Measurements from ENCODE around the gene TCF3. TPM values are rescaled to one million over a fixed set of nuclear protein-coding genes. Genes with fewer than 3 reads are reported as not detected.
"Not testable (repeated sequence)": the region's sequence is repeated elsewhere in the genome, so short reads cannot be mapped to it uniquely, and the experiment has no call there.

Gene TCF3
- total and polyA plus RNA-seq, 2 of the 8 experiments (the other 6 are each of a cell fraction or from before 2014, with no cell fraction given), result 241 to 348 TPM

DNA sequence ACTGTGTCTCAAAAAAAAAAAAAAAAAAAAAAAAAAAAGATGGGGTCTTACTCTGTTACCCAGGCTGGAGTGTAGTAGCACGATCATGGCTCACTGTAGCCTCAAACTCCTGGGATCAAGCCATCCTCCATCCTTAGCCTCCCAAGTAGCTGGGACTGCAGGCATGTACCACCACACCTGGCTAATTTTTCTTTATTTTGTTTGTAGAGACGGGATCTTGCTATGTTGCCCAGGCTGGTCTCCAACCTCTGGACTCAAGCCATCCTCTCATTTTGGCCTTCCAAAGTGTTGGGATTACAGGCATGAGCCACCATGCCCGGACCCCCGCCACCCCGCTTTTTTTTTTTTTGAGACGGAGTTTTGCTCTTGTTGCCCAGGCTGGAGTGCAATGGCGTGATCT lies 10.8 kb upstream of the TCF3 start:
- not testable (repeated sequence) for H2BK5ac ChIP-seq (ENCODE audit: low read depth, low read length); H2BK120ac ChIP-seq (replicated peaks; ENCODE audit: low read depth, low read length)

More for the DNA sequence above, 10.8 kb upstream of the TCF3 start:
- H2BK12ac ChIP-seq (ENCODE audit: low read depth, low read length); H2BK20ac ChIP-seq (ENCODE audit: low read length); H3K4me2 ChIP-seq (ENCODE audit: insufficient read depth in 1 of 2, low read depth in 2 of 2, low read length in 2 of 2); H3K4me1 ChIP-seq (replicated peaks in 1 of 4; ENCODE audit: control insufficient read depth in 3 of 4, insufficient read depth in 4 of 4, low read length in 3 of 4); H2AFZ ChIP-seq (ENCODE audit: low read length); H3K9me3 ChIP-seq (ENCODE audit: insufficient read depth in 2 of 2, low read depth in 1 of 2, low read length in 1 of 2); H3K18ac ChIP-seq (ENCODE audit: extremely low read depth, low read length); DNase-seq (ENCODE audit: low read depth in 1 of 2, low spot score in 2 of 2); H3K27ac ChIP-seq (ENCODE audit: low read depth, low read length); H2AK5ac ChIP-seq (ENCODE audit: low read depth, low read length); H3K79me1 ChIP-seq (ENCODE audit: low read depth, low read length); H3K79me2 ChIP-seq (ENCODE audit: control insufficient read depth in 1 of 2, insufficient read depth in 2 of 2, low read length in 2 of 2); H3K14ac ChIP-seq (ENCODE audit: insufficient read length); H4K5ac ChIP-seq (ENCODE audit: insufficient read length, low read depth, low read length); H3K4ac ChIP-seq (replicated peaks; ENCODE audit: insufficient read length, low read depth, low read length); H3K23ac ChIP-seq (ENCODE audit: insufficient read length); FAIRE-seq; H4K8ac ChIP-seq (ENCODE audit: extremely low read depth, insufficient read depth, low read length); POLR2A ChIA-PET (ENCODE audit: partially characterized antibody); H3K9ac ChIP-seq (replicated peaks in 1 of 4; ENCODE audit: extremely low read depth in 1 of 4, low read depth in 3 of 4, low read length in 3 of 4); H3K23me2 ChIP-seq (ENCODE audit: low read depth, low read length); H2BK15ac ChIP-seq (ENCODE audit: low read length); H3K4me3 ChIP-seq (ENCODE audit: extremely low read depth in 1 of 4, insufficient read depth in 2 of 4, low read depth in 3 of 4, low read length in 4 of 4); H4K20me1 ChIP-seq (replicated peaks in 1 of 2; ENCODE audit: control insufficient read depth in 1 of 2, insufficient read depth in 2 of 2, low read length in 2 of 2); H3K36me3 ChIP-seq (ENCODE audit: control insufficient read depth in 2 of 4, insufficient read depth in 4 of 4, low read length in 3 of 4); H3K56ac ChIP-seq (replicated peaks; ENCODE audit: insufficient read length, low read depth, low read length); H4K91ac ChIP-seq (replicated peaks; ENCODE audit: insufficient read length, low read length): not testable (repeated sequence)
- 74% methylated on average over 6 of the region's 7 CpGs; no CpG with 5 or more reads in 1 of the 2 experiments for WGBS, 2 experiments (ENCODE audit: extremely low coverage in 1 of 2, insufficient coverage in 1 of 2, insufficient read length in 1 of 2, insufficient replicate concordance in 2 of 2, low coverage in 1 of 2, low lambda C conversion rate in 2 of 2, missing lambda C conversion rate in 1 of 2)
- CTCF ChIA-PET (ENCODE audit: partially characterized antibody), result interaction anchor here (1.4 to 3.5 kb wide), 2 partner anchors 9 to 132 kb away, joined by 4 to 21 read pairs; no protein-coding TSS in a partner anchor
- H3K27me3 ChIP-seq (replicated peaks in 1 of 4; ENCODE audit: control insufficient read depth in 3 of 4, extremely low read depth in 1 of 4, insufficient read depth in 3 of 4, low read length in 3 of 4), result peaks cover 2 to 12% (median 12%) of the 10 kb centered on the region in 4 experiments

All from H1 (cell line).